ENCODE results near the gene KCNJ15.

The KCNJ15 gene

GRCh38 chr21:38254970-38255369 is 1.8 kb upstream of the KCNJ15 start:
- TF ChIP-seq CTCF (conservative IDR thresholded peaks at IDR 0.05; ENCODE audit: low read depth, low read length), result no peak
- DNase-seq (ENCODE audit: low read depth), result no peak
- H3K4me3 ChIP-seq (ENCODE audit: low read length), result no peak overlapping the region

GRCh38 chr21:38255571-38256117 is 1.1 kb upstream of the KCNJ15 start:
- TF ChIP-seq CTCF (conservative IDR thresholded peaks at IDR 0.05; ENCODE audit: low read depth, low read length), result no peak
- no peak for DNase-seq (ENCODE audit: low read depth)
- no peak overlapping the region for H3K4me3 ChIP-seq (ENCODE audit: low read length)

GRCh38 chr21:38257667-38258066 is 876 bp downstream of the KCNJ15 start:
- no peak overlapping the region for H3K4me3 ChIP-seq (ENCODE audit: low read length)
- DNase-seq (ENCODE audit: low read depth), result no peak
- no peak for TF ChIP-seq CTCF (conservative IDR thresholded peaks at IDR 0.05; ENCODE audit: low read depth, low read length)

GRCh38 chr21:38258521-38259485 is 2.0 kb downstream of the KCNJ15 start:
- H3K4me3 ChIP-seq (ENCODE audit: low read length), result no peak overlapping the region
- no peak for DNase-seq (ENCODE audit: low read depth)
- TF ChIP-seq CTCF (conservative IDR thresholded peaks at IDR 0.05; ENCODE audit: low read depth, low read length), result no peak

- TF ChIP-seq CTCF (conservative IDR thresholded peaks at IDR 0.05; ENCODE audit: low read depth, low read length), result no peak
- DNase-seq (ENCODE audit: low read depth), result no peak
- no peak overlapping the region for H3K4me3 ChIP-seq (ENCODE audit: low read length)
These were observed 2.9 kb downstream of the KCNJ15 start for GRCh38 chr21:38259665-38260064.

GRCh38 chr21:38260426-38260825 is 3.6 kb downstream of the KCNJ15 start:
- H3K4me3 ChIP-seq (ENCODE audit: low read length), result no peak overlapping the region
- no peak for DNase-seq (ENCODE audit: low read depth)
- no peak for TF ChIP-seq CTCF (conservative IDR thresholded peaks at IDR 0.05; ENCODE audit: low read depth, low read length)

- no peak for TF ChIP-seq CTCF (conservative IDR thresholded peaks at IDR 0.05; ENCODE audit: low read depth, low read length)
- H3K4me3 ChIP-seq (ENCODE audit: low read length), result no peak overlapping the region
- no peak for DNase-seq (ENCODE audit: low read depth)
These were observed 5.1 kb downstream of the KCNJ15 start for GRCh38 chr21:38261851-38262250.

Data from retinal pigment epithelial cell (primary cell).